Measurements from ENCODE around the gene TMEM59L.
"Not testable (repeated sequence)": the region's sequence is repeated elsewhere in the genome, so short reads cannot be mapped to it uniquely, and the experiment has no call there.

The TMEM59L gene

DNA sequence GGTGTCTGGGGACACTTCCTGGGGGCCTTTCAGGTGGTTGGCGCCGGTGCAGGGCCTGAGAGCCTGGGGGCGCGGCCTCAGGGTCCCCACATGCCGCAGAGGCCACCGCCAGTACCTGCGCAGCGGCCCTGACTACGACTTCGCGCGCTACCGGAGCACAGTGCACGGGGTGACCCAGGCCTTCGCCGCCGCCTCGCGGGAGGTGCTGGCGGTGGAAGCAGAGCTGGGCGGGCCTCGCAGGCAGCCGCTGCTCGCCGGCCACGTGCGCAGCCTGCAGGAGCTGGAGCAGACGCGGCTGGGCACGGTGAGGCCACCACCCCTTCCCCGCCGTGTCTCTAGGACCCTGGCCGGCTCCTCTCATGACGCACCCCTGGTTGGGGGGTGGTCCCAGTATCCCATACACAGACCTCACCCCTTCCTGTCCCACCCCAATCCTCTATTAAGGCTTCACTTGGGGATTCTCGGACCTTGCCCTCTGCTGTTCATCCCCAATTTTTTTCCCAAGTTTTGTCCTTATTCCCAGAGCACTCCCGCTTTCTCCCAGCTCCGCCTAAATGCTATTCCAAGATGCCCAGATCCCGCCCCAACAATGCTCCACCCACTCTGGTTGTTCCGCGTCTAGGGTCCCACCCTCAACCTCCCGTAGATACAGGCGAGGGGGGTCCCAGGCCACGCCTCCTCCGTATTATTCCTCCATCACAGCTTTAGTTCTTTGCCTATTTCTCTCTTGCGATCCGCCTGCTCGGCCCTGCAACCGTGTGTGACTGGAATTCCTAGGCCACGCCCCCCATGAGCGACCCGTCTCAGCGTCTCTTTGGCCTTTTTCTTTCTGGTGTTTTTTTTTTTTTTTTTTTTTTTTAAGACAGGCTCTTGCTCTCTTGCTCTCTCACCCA, 23.0 kb upstream of the TMEM59L start:
- TF ChIP-seq, protein P1, sequence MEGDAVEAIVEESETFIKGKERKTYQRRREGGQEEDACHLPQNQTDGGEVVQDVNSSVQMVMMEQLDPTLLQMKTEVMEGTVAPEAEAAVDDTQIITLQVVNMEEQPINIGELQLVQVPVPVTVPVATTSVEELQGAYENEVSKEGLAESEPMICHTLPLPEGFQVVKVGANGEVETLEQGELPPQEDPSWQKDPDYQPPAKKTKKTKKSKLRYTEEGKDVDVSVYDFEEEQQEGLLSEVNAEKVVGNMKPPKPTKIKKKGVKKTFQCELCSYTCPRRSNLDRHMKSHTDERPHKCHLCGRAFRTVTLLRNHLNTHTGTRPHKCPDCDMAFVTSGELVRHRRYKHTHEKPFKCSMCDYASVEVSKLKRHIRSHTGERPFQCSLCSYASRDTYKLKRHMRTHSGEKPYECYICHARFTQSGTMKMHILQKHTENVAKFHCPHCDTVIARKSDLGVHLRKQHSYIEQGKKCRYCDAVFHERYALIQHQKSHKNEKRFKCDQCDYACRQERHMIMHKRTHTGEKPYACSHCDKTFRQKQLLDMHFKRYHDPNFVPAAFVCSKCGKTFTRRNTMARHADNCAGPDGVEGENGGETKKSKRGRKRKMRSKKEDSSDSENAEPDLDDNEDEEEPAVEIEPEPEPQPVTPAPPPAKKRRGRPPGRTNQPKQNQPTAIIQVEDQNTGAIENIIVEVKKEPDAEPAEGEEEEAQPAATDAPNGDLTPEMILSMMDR (IDR thresholded peaks at IDR 0.05; ENCODE audit: low read depth, low read length, missing control alignments): no peak
- DNase-seq (ENCODE audit: extremely low read depth, low read depth): peak; percentile 46
- H3K4me3 ChIP-seq (replicated peaks; ENCODE audit: low read depth, low read length): peak overlapping the region; percentile 80

DNA sequence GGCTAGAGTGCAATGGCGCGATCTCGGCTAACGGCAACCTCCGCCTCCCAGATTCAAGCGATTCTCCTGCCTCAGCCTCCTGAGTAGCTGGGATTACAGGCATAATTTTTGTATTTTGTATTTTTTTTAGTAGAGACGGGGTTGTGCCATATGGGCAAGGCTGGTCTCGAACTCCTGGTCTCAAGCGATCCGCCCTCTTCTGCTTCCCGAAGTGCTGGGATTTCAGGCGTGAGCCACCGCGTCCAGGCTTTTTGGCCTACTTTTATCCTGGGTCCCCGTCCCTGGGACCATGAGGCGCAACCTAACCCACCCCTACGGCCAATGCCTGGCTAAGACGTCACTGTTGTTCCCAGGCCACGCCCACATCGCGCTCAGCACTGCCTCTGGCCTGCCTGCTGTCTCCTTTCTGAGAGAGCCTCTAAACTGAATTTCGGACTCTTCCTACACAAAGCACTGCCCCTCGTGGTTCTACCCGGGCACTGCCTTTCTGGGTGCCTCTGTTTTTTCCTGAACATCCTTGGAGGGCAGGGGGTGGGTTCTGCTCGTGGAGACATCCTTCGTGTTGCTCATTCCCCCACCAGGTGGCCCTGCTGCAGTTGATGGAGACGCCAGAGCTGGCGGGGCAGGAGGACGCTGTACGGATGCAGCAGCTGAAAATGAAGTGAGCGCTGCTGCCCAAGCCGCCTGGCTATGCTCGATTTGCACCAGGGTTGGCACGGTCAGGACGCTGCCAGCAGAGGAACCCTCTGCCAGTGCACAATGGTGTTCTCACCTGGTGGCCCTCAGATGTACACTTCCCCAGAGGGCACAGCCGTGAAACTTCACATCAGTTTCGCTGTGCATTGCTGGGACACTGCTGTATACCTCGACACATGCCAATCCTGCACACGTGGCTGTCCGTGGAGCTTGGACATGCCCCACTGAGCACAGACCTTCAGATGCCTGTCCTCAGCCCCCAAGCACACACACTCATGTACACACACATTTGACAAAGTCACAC, 22.1 kb upstream of the TMEM59L start:
- TF ChIP-seq, protein P1 (IDR thresholded peaks at IDR 0.05; ENCODE audit: low read depth, low read length, missing control alignments): peak; percentile 15
- DNase-seq (ENCODE audit: extremely low read depth, low read depth): no peak
- H3K4me3 ChIP-seq (replicated peaks; ENCODE audit: low read depth, low read length): peak overlapping the region; percentile 80

DNA sequence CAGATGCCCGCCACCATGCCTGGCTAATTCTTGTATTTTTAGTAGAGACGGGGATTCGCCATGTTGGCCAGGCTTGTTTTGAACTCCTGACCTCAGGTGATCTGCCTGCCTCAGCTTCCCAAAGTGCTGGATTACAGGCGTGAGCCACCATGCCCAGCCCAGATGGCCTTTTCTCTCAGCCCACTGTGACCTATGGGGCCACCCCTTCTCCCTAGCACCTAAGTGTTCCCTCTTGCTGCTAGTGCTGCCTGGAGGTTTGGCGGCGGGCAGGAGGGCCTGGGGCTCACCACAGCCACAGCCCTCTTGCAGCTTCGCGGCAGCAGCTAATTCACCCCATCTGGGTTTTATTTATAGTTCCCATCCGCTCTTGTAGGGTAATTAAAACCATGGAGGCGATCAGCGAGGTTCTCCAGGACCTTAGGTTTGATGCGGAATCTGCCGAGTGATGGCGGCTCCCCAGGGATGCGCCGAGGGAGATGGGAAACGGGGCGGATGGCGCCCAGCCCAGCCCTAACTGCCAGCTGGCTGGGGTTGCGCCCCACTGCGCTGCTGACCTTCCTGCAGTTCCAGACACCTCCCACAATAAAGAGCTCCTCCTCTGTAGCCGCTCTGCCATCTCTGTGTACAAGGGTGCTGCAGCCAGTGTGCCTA, 20.8 kb upstream of the TMEM59L start:
- peak; percentile 86 for DNase-seq (ENCODE audit: extremely low read depth, low read depth)
- no peak overlapping the region for H3K4me3 ChIP-seq (replicated peaks; ENCODE audit: low read depth, low read length)
- TF ChIP-seq, protein P1 (IDR thresholded peaks at IDR 0.05; ENCODE audit: low read depth, low read length, missing control alignments): no peak

DNA sequence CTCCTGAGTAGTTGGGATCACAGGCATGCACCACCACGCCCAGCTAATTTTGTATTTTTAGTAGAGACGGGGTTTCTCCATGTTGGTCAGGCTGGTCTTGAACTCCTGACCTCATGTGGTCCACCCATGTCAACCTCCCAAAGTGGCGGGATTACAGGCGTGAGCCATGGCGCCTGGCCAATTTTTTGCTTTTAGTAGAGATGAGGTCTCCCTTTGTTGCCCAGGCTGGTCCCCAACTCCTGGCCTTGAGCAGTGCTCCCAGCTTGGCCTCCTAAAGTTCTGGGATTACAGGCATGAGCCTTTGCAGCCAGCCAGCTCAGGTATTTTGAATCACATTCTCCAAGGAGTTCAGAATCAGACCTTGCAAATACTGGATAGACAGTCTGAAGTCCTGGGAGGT, 19.9 kb upstream of the TMEM59L start:
- not testable (repeated sequence) for H3K4me3 ChIP-seq (replicated peaks; ENCODE audit: low read depth, low read length); DNase-seq (ENCODE audit: extremely low read depth, low read depth)

DNA sequence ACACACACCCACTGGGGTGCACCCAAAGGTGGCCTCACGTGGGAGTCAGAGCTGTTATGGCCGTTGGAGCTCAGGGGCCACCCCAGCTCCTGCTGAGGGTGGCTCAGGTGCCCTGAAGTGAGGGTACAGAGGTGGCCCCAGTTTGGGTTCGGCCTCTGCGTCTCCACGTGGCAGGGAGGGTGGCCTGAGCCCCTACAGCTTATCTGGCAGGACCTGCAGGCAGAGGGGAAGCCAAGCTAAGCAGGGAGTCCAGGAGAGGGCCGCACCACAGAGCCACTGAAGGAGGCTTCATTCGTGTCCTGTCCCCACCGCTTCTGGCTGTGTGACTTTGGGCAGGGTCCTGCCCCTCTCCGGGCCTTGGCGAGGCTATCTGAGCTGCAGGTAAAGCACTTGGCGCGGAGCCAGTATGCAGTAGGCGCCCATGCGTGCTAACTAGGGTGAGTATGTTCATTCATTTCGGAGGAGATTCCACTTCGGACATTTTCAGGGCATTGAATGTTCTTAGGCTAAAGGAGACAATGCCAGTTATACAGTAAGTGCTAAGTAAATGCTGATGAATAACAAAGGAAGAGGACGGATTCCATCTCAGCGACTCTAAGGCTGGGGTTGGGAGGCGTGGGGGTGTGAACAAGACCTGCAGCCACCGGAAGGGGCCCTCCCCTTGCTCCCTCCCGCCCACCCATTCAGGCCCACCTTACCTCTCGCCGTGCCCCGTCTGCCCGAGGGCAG, 19.1 kb upstream of the TMEM59L start:
- TF ChIP-seq, protein P1 (IDR thresholded peaks at IDR 0.05; ENCODE audit: low read depth, low read length, missing control alignments): no peak
- DNase-seq (ENCODE audit: extremely low read depth, low read depth): no peak
- no peak overlapping the region for H3K4me3 ChIP-seq (replicated peaks; ENCODE audit: low read depth, low read length)

DNA sequence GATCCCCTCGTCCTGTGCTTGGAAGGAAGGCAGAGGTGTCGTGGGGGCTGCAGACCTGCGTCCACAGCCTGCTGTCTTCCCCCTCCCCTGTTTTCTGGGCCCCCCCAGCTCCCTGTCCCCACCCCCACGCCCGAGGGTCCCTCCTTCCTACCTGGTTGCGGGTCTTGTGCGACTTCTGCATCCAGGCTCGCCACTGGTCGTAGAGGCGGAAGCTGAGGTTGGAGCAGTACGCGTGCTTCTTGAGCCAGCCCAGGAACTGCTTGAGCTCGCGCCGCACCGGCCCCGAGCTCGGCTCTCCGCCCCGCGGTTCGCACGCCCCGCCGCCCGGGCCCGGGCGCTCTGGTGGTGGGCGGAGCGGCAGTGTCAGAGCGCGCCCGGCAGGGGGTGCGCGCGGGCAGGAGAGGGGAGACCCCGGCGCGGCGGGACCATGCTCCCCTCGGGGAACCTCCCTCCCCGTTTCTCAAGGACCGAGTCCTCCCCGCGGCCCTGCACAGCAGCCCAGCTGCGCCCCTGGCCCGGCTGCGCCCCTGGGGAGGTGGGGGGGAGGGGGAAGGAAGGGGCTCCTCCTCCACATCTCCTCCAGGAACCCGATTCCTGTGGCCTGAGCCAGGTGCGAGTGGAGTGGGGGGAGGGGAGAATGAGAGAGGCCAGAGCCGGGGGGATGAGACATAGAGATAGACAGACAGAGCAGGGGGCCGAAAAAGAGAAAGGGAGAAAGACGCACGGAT, 18.4 kb upstream of the TMEM59L start:
- peak overlapping the region; percentile 14; the same call in 1 of the 2 replicates for H3K4me3 ChIP-seq (replicated peaks; ENCODE audit: low read depth, low read length)
- no peak for DNase-seq (ENCODE audit: extremely low read depth, low read depth)
- TF ChIP-seq, protein P1 (IDR thresholded peaks at IDR 0.05; ENCODE audit: low read depth, low read length, missing control alignments): peak; percentile 56
